Endodermal cell (in vitro differentiated cells): Measurements from ENCODE around the gene LSM7. TPM values are rescaled to one million over a fixed set of nuclear protein-coding genes. Genes with fewer than 3 reads are reported as not detected.

Source experiments
- DNase-seq: peaks from one replicate; pipeline ENCODE4 v3.0.0-alpha.2; 2017
- H3K27ac ChIP-seq: 2 replicates; pipeline ENCODE4 v1.5.1; 2013; ENCODE audit warnings: mild to moderate bottlenecking, low read depth, low read length, moderate library complexity
- H3K27me3 ChIP-seq: 2 replicates; pipeline ENCODE4 v1.6.1; 2013; ENCODE audit warnings: mild to moderate bottlenecking, low read length, moderate library complexity; ENCODE audit not compliant: insufficient read depth, control insufficient read depth, poor library complexity, severe bottlenecking
- H3K36me3 ChIP-seq: 2 replicates; pipeline ENCODE4 v1.7.0; 2013; ENCODE audit warnings: mild to moderate bottlenecking, low read length, moderate library complexity; ENCODE audit not compliant: control insufficient read depth, insufficient read depth
- H3K4me1 ChIP-seq: one replicate; pipeline ENCODE4 v1.7.0; 2013; ENCODE audit warnings: low read length; ENCODE audit not compliant: control insufficient read depth, insufficient read depth
- H3K4me3 ChIP-seq: 2 replicates; pipeline ENCODE4 v1.5.1; 2013; ENCODE audit warnings: mild to moderate bottlenecking, low read length, moderate library complexity
- H3K9ac ChIP-seq: 2 replicates; pipeline ENCODE4 v1.6.1; 2013; ENCODE audit warnings: mild to moderate bottlenecking, low read length, moderate library complexity; ENCODE audit not compliant: poor library complexity, severe bottlenecking; ENCODE audit errors: extremely low read depth
- H3K9me3 ChIP-seq: 2 replicates; pipeline ENCODE4 v1.6.1; 2013; ENCODE audit warnings: mild to moderate bottlenecking, low read length, moderate library complexity; ENCODE audit not compliant: control insufficient read depth
- H3K27ac Mint-ChIP-seq: 2 replicates; pipeline ENCODE4 v1.8.0; 2020; ENCODE audit warnings: mixed read lengths
- H3K27me3 Mint-ChIP-seq: 2 replicates; pipeline ENCODE4 v1.8.0; 2021; ENCODE audit warnings: mild to moderate bottlenecking, mixed read lengths; ENCODE audit not compliant: insufficient read depth
- H3K36me3 Mint-ChIP-seq: 2 replicates; pipeline ENCODE4 v1.8.0; 2020; ENCODE audit warnings: low read depth, mixed read lengths
- H3K4me1 Mint-ChIP-seq: 2 replicates; pipeline ENCODE4 v1.8.0; 2020; ENCODE audit warnings: mixed read lengths
- H3K4me3 Mint-ChIP-seq: 2 replicates; pipeline ENCODE4 v1.8.0; 2020; ENCODE audit warnings: mild to moderate bottlenecking, moderate library complexity, mixed read lengths
- H3K9me3 Mint-ChIP-seq: 2 replicates; pipeline ENCODE4 v1.8.0; 2020; ENCODE audit warnings: mild to moderate bottlenecking, mixed read lengths
- CTCF ChIP-seq: fragments of 200-600 bp; sonication (generic); conservative IDR thresholded peaks from 2 replicates; pipeline ENCODE4 v1.5.0; 2021; ENCODE audit warnings: antibody characterized with exemption, mild to moderate bottlenecking
- WGBS, 2 experiments: methylation state at CpG; one replicate each; pipeline versions ENCODE4 v1.1.5 to v1.1.7; 2013; ENCODE audit warnings: missing lambda C conversion rate in 2 of 2, mixed read lengths in 1 of 2; ENCODE audit not compliant: insufficient coverage in 1 of 2, insufficient read length in 1 of 2; 5-methylcytosine and 5-hydroxymethylcytosine counted together
- total RNA-seq, 2 donors: library from RNA; stranded (reverse); fragmentation: NEBNext Ultra II Directional in 1 of 2; extraction: Animal tissue kit (Norgen Biotek cat#: 25700) in 1 of 2; gene quantifications; 2 replicates in 1 of 2; 3 replicates in 1 of 2; pipeline ENCODE4 v1.2.1, GENCODE V29; 2021

LSM7 gene
- total RNA-seq, 2 donors from 2014 or later, result 141 to 149 TPM

DNA sequence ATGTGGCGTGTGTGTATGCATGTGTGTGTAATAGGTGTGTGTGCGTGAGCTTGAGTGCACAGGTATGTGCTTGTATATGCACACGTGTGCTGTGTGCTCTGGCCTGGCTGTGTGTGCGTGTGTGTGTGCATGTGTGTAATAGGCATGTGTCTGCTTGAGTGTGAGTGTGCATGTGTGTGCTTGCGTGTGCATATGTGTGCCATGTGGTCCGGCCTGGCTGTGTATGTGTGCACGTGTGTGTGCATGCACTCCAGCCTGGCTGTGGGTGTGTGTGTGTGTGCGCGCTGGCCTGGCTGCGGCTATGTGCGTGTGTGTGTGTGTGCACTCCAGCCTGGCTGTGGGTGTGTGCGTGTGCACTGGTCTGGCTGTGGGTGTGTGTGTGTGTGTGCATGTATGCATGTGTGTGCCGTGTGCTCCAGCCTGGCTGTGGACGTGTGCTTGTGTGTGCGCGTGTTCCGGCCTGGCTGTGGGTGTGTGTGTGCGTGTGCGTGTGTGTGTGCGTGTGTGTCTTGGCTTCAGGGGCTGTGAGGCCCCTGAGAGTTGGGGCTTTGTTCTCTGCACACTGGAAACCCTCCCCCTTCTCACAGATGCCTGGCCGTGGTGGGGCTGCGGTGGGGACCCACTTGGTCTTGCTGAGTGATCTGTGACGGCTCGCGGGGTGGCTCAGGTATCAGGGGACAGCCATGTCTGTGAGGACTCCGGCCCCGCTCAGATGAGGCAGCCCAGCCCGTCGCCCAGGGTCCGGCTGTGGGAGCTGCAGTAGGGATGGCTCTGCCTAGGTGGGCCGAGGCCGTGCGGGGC is 8.3 kb upstream of the LSM7 start:
- H3K4me1 ChIP-seq, result no peaks in the 10 kb centered on the region
- H3K27ac ChIP-seq, result peak overlapping the region; percentile 89
- peak overlapping the region; percentile 22 for H3K27ac Mint-ChIP-seq
- peaks cover 8% of the 10 kb centered on the region for H3K9me3 Mint-ChIP-seq
- H3K27me3 ChIP-seq, result no peaks in the 10 kb centered on the region
- TF ChIP-seq CTCF, result no peak
- H3K36me3 ChIP-seq, result peaks cover 21% of the 10 kb centered on the region
- H3K4me1 Mint-ChIP-seq, result no peaks in the 10 kb centered on the region
- H3K9me3 ChIP-seq, result no peaks in the 10 kb centered on the region
- DNase-seq, result no peak
- H3K4me3 Mint-ChIP-seq, result no peak overlapping the region
- H3K27me3 Mint-ChIP-seq, result no peaks in the 10 kb centered on the region
- H3K4me3 ChIP-seq, result no peak overlapping the region
- 92% methylated on average over 15 to 31 of the region's 33 CpGs for WGBS, 2 experiments
- H3K36me3 Mint-ChIP-seq, result peaks cover 23% of the 10 kb centered on the region
- H3K9ac ChIP-seq, result no peak overlapping the region

DNA sequence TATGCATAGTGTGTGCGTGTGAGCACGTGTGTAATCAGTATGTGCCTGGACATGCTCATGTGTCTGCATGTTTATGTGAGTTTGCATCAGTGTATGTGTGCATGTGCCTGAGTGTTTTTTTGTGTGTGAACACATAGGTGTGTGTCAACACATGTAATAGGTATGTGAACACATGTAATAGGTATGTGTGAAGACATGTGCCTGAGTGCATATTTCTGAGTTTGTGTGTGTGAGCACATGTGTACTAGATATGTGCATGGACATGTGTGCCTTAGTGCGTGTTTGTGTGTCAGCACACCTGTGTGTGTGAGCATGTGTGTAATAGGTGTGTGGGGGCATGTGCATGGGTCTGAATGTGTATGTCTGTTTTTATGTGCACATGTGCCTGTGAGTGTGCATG is 7.5 kb upstream of the LSM7 start:
- Mint-ChIP-seq H3K4me3 (no peak overlapping the region), H3K27ac (no peak overlapping the region), H3K27me3 (no peaks in the 10 kb centered on the region), H3K9me3 (peaks cover 8% of the 10 kb centered on the region), H3K4me1 (peaks cover 7% of the 10 kb centered on the region), H3K36me3 (peaks cover 20% of the 10 kb centered on the region)
- WGBS, 2 experiments, result 94 to 98% methylated on average over 3 of the region's 3 CpGs
- no peak overlapping the region for H3K27ac ChIP-seq
- no peak overlapping the region for H3K4me3 ChIP-seq
- H3K36me3 ChIP-seq, result peaks cover 18% of the 10 kb centered on the region
- no peaks in the 10 kb centered on the region for H3K27me3 ChIP-seq
- H3K9ac ChIP-seq, result no peak overlapping the region
- no peak for DNase-seq
- no peak for TF ChIP-seq CTCF
- peaks cover 1% of the 10 kb centered on the region for H3K4me1 ChIP-seq
- no peaks in the 10 kb centered on the region for H3K9me3 ChIP-seq

DNA sequence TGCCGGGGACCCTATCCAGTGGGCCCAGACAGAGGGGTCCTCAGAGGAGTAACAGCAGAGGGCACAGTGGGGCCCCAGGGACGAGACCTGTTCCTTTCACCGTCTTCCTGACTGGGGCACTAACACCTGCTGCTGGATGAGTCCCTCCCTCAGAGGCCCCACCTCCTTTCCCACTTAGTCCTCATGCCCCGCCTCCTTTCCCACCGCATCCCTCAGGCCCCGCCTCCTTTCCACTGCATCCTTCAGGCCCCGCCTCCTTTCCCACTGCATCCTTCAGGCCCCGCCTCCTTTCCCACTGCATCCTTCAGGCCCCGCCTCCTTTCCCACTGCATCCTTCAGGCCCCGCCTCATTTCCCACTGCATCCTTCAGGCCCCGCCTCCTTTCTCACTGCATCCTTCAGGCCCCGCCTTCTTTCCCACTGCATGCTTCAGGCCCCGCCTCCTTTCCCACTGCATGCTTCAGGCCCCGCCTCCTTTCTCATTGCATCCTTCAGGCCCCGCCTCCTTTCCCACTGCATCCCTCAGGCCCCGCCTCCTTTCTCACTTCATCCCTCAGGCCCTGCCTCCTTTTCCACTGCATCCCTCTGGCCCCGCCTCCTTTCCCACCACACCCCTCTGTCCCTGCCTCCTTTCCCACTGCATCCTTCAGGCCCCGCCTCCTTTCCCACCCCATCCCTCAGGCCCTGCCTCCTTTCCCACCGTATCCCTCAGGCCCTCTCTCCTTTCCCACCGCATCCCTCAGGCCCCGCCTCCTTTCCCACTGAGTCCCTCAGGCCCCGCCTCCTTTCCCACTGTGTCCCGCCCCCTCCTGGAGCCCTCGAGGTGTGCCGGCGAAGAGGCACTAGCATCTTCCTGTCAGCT is 6.8 kb upstream of the LSM7 start:
- no peak overlapping the region for H3K27ac ChIP-seq
- peaks cover 4% of the 10 kb centered on the region for H3K4me1 ChIP-seq
- 91 to 93% methylated on average over 17 to 26 of the region's 26 CpGs for WGBS, 2 experiments
- Mint-ChIP-seq H3K9me3 (peaks cover 8% of the 10 kb centered on the region), H3K27me3 (no peaks in the 10 kb centered on the region), H3K4me3 (no peak overlapping the region), H3K36me3 (peaks cover 20% of the 10 kb centered on the region), H3K27ac (no peak overlapping the region), H3K4me1 (peaks cover 13% of the 10 kb centered on the region)
- peaks cover 18% of the 10 kb centered on the region for H3K36me3 ChIP-seq
- no peak for TF ChIP-seq CTCF
- DNase-seq, result no peak
- H3K27me3 ChIP-seq, result no peaks in the 10 kb centered on the region
- H3K9ac ChIP-seq, result no peak overlapping the region
- no peaks in the 10 kb centered on the region for H3K9me3 ChIP-seq
- H3K4me3 ChIP-seq, result no peak overlapping the region
